Astrocyte (in vitro differentiated cells and primary cell): ENCODE results near the gene HYLS1. TPM values are rescaled to one million over a fixed set of nuclear protein-coding genes. Genes with fewer than 3 reads are reported as not detected.

Source experiments
- DNase-seq: peaks from one replicate; pipeline ENCODE4 v3.0.0-alpha.2; 2010; ENCODE audit warnings: low read depth
- FAIRE-seq: peaks from 2 replicates; lab custom pipeline; 2011; peaks lifted over from hg19 to GRCh38; lab: Jason Lieb, UNC
- H2AFZ ChIP-seq: 2 replicates; pipeline ENCODE4 v1.6.0; 2012; ENCODE audit warnings: low read depth, low read length, inconsistent platforms
- H3K27ac ChIP-seq: 2 replicates; pipeline ENCODE4 v1.5.1; 2011; ENCODE audit warnings: low read depth, low read length, inconsistent platforms
- H3K27me3 ChIP-seq: 2 replicates; pipeline ENCODE4 v1.6.0; 2011; ENCODE audit warnings: low read length, inconsistent platforms; ENCODE audit not compliant: insufficient read depth
- H3K36me3 ChIP-seq: 2 replicates; pipeline ENCODE4 v1.5.1; 2011; ENCODE audit warnings: low read length, inconsistent platforms; ENCODE audit not compliant: insufficient read depth
- H3K4me1 ChIP-seq: 2 replicates; pipeline ENCODE4 v1.5.1; 2011; ENCODE audit warnings: low read length, inconsistent platforms; ENCODE audit not compliant: insufficient read depth
- H3K4me2 ChIP-seq: 2 replicates; pipeline ENCODE4 v1.6.0; 2012; ENCODE audit warnings: low read length, inconsistent platforms
- H3K4me3 ChIP-seq: 2 replicates; pipeline ENCODE4 v1.5.1; 2011; ENCODE audit warnings: low read depth, mild to moderate bottlenecking, low read length, inconsistent platforms; ENCODE audit not compliant: insufficient read depth
- H3K79me2 ChIP-seq: 2 replicates; pipeline ENCODE4 v1.6.0; 2012; ENCODE audit warnings: mild to moderate bottlenecking, low read length, inconsistent platforms; ENCODE audit not compliant: insufficient read depth
- H3K9ac ChIP-seq: 2 replicates; pipeline ENCODE4 v1.6.0; 2012; ENCODE audit warnings: mild to moderate bottlenecking, low read length, inconsistent platforms
- H3K9me3 ChIP-seq: 2 replicates; pipeline ENCODE4 v1.5.1; 2012; ENCODE audit warnings: low read depth, mild to moderate bottlenecking, low read length, inconsistent platforms; ENCODE audit not compliant: insufficient read depth
- H4K20me1 ChIP-seq: 2 replicates; pipeline ENCODE4 v1.6.0; 2012; ENCODE audit warnings: low read length, inconsistent platforms; ENCODE audit not compliant: insufficient read depth
- H3K27ac Mint-ChIP-seq: one replicate; pipeline ENCODE4 v1.8.0; 2021; ENCODE audit warnings: mild to moderate bottlenecking, mixed read lengths; ENCODE audit not compliant: unreplicated experiment
- H3K27me3 Mint-ChIP-seq: one replicate; pipeline ENCODE4 v1.8.0; 2021; ENCODE audit warnings: low read depth, mixed read lengths; ENCODE audit not compliant: unreplicated experiment
- H3K36me3 Mint-ChIP-seq: one replicate; pipeline ENCODE4 v1.8.0; 2021; ENCODE audit warnings: low read depth, mixed read lengths; ENCODE audit not compliant: unreplicated experiment
- H3K4me1 Mint-ChIP-seq: one replicate; pipeline ENCODE4 v1.8.0; 2021; ENCODE audit warnings: low read depth, mixed read lengths; ENCODE audit not compliant: unreplicated experiment
- H3K4me3 Mint-ChIP-seq: one replicate; pipeline ENCODE4 v1.8.0; 2021; ENCODE audit warnings: mild to moderate bottlenecking, moderate library complexity, mixed read lengths; ENCODE audit not compliant: unreplicated experiment
- H3K9me3 Mint-ChIP-seq: one replicate; pipeline ENCODE4 v1.8.0; 2021; ENCODE audit warnings: mild to moderate bottlenecking, mixed read lengths; ENCODE audit not compliant: unreplicated experiment
- EZH2 ChIP-seq: IDR thresholded peaks from 2 replicates; pipeline ENCODE4 v1.6.1; 2012; ENCODE audit warnings: mild to moderate bottlenecking, low read length, inconsistent platforms; ENCODE audit not compliant: insufficient read depth
- total RNA-seq: library from RNA; stranded (reverse); gene quantifications from 2 replicates; pipeline ENCODE4 v1.2.1, GENCODE V29; 2021
- TF ChIP-seq, protein P1 (sequence below): IDR thresholded peaks from 2 replicates; pipeline ENCODE4 v1.5.1; 2011; ENCODE audit warnings: low read depth, mild to moderate bottlenecking, inconsistent platforms, low read length, moderate library complexity; ENCODE audit not compliant: insufficient read depth

Gene HYLS1
- total RNA-seq, 1 donor from 2014 or later, result 3.2 TPM

- no peak overlapping the region for H3K4me3 Mint-ChIP-seq
- no peak for DNase-seq
- Histone ChIP-seq H3K4me1 (no peaks in the 10 kb centered on the region), H2AFZ (no peak overlapping the region), H3K79me2 (no peaks in the 10 kb centered on the region), H3K9ac (no peak overlapping the region), H3K27me3 (peaks cover 11% of the 10 kb centered on the region), H3K27ac (no peak overlapping the region), H3K9me3 (no peaks in the 10 kb centered on the region), H3K4me2 (no peak overlapping the region), H3K4me3 (no peak overlapping the region), H3K36me3 (no peaks in the 10 kb centered on the region), H4K20me1 (no peaks in the 10 kb centered on the region)
- no peaks in the 10 kb centered on the region for H3K36me3 Mint-ChIP-seq
- no peak for FAIRE-seq
- H3K27ac Mint-ChIP-seq, result no peak overlapping the region
- TF ChIP-seq, protein P1, sequence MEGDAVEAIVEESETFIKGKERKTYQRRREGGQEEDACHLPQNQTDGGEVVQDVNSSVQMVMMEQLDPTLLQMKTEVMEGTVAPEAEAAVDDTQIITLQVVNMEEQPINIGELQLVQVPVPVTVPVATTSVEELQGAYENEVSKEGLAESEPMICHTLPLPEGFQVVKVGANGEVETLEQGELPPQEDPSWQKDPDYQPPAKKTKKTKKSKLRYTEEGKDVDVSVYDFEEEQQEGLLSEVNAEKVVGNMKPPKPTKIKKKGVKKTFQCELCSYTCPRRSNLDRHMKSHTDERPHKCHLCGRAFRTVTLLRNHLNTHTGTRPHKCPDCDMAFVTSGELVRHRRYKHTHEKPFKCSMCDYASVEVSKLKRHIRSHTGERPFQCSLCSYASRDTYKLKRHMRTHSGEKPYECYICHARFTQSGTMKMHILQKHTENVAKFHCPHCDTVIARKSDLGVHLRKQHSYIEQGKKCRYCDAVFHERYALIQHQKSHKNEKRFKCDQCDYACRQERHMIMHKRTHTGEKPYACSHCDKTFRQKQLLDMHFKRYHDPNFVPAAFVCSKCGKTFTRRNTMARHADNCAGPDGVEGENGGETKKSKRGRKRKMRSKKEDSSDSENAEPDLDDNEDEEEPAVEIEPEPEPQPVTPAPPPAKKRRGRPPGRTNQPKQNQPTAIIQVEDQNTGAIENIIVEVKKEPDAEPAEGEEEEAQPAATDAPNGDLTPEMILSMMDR, result no peak
- H3K9me3 Mint-ChIP-seq, result no peaks in the 10 kb centered on the region
- H3K27me3 Mint-ChIP-seq, result peaks cover 43% of the 10 kb centered on the region
- peaks cover 6% of the 10 kb centered on the region for H3K4me1 Mint-ChIP-seq
Measured at GRCh38 chr11:125929445-125930075, 42.1 kb downstream of the HYLS1 start.

- no peak for FAIRE-seq
- H3K27ac Mint-ChIP-seq, result no peak overlapping the region
- TF ChIP-seq EZH2, result no peak
- TF ChIP-seq, protein P1, result no peak
Measured at GRCh38 chr11:125930076-125930450, 42.6 kb downstream of the HYLS1 start.

DNA sequence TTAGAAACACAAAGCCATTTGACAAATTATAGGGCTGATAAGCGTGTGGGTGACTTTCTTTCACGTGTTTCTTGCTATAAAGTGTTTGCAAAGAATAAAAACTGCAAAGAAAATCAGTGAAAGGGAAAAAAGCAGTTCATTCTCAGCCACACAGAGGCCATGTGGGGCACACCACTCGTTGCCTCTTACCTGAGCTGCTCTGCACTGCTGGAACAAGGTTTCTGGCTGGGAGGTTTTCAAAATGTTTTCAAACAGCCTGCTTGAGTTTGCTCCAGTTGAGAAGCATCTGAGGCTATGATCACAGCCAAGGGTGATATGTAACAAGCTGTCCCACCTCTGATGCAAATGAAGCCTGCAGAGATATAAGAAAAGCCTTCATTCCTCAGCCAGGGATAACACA, 43.6 kb downstream of the HYLS1 start:
- no peaks in the 10 kb centered on the region for H3K36me3 Mint-ChIP-seq
- no peaks in the 10 kb centered on the region for H4K20me1 ChIP-seq
- peaks cover 43% of the 10 kb centered on the region for H3K27me3 Mint-ChIP-seq
- H3K27me3 ChIP-seq, result peaks cover 11% of the 10 kb centered on the region
- H3K9me3 ChIP-seq, result no peaks in the 10 kb centered on the region
- no peaks in the 10 kb centered on the region for H3K36me3 ChIP-seq
- no peak for TF ChIP-seq EZH2
- TF ChIP-seq, protein P1, result no peak
- H3K9me3 Mint-ChIP-seq, result no peaks in the 10 kb centered on the region
- no peak for DNase-seq
- no peak overlapping the region for H3K27ac ChIP-seq
- no peak for FAIRE-seq
- no peak overlapping the region for H3K9ac ChIP-seq
- no peaks in the 10 kb centered on the region for H3K4me1 ChIP-seq
- H3K4me3 ChIP-seq, result no peak overlapping the region
- peaks cover 2% of the 10 kb centered on the region for H3K4me1 Mint-ChIP-seq
- H3K4me3 Mint-ChIP-seq, result no peak overlapping the region
- H3K27ac Mint-ChIP-seq, result no peak overlapping the region
- no peaks in the 10 kb centered on the region for H3K79me2 ChIP-seq
- no peak overlapping the region for H2AFZ ChIP-seq
- no peak overlapping the region for H3K4me2 ChIP-seq

More at GRCh38 chr11:125930076-125930450, 42.6 kb downstream of the HYLS1 start:
- Histone ChIP-seq H3K4me3 (no peak overlapping the region), H3K9me3 (no peaks in the 10 kb centered on the region), H2AFZ (no peak overlapping the region), H3K27ac (no peak overlapping the region), H3K4me1 (no peaks in the 10 kb centered on the region), H3K79me2 (no peaks in the 10 kb centered on the region), H3K4me2 (no peak overlapping the region), H3K27me3 (peaks cover 11% of the 10 kb centered on the region), H3K9ac (no peak overlapping the region), H4K20me1 (no peaks in the 10 kb centered on the region), H3K36me3 (no peaks in the 10 kb centered on the region)
- H3K9me3 Mint-ChIP-seq, result no peaks in the 10 kb centered on the region
- no peaks in the 10 kb centered on the region for H3K36me3 Mint-ChIP-seq
- H3K27me3 Mint-ChIP-seq, result peaks cover 43% of the 10 kb centered on the region
- H3K4me1 Mint-ChIP-seq, result peaks cover 6% of the 10 kb centered on the region
- DNase-seq, result no peak
- no peak overlapping the region for H3K4me3 Mint-ChIP-seq
